HepG2 (cell line): Measurements from ENCODE around the gene NPPB. TPM values are rescaled to one million over a fixed set of nuclear protein-coding genes. Genes with fewer than 3 reads are reported as not detected.

Experiments
- CAMTA2 ChIP-seq: sonication (generic); formaldehyde crosslinking; IDR thresholded peaks from 2 replicates; pipeline ENCODE4 v1.4.0; 2020; ENCODE audit warnings: mild to moderate bottlenecking, missing genetic modification reagents, borderline replicate concordance
- CEBPB ChIP-seq: IDR thresholded peaks from 2 replicates; pipeline ENCODE4 v1.6.1; 2011; ENCODE audit warnings: low read depth, low read length, improper control_type of control experiment, borderline replicate concordance
- HNF4A ChIP-seq: sonication (generic); formaldehyde crosslinking; IDR thresholded peaks from 2 replicates; pipeline ENCODE4 v1.4.0; 2020; ENCODE audit warnings: missing genetic modification reagents
- IKZF4 ChIP-seq: sonication (generic); formaldehyde crosslinking; IDR thresholded peaks from 2 replicates; pipeline ENCODE4 v1.5.1; 2020; ENCODE audit warnings: borderline replicate concordance, mild to moderate bottlenecking, low read depth, missing genetic modification reagents; ENCODE audit errors: not compliant biosample characterization
- ISX ChIP-seq: sonication (generic); formaldehyde crosslinking; conservative IDR thresholded peaks from 2 replicates; pipeline ENCODE4 v1.5.0; 2020; ENCODE audit warnings: missing genetic modification reagents
- KLF6 ChIP-seq: IDR thresholded peaks from 2 replicates; pipeline ENCODE4 v1.8.0; 2016; ENCODE audit warnings: missing biosample characterization, missing genetic modification reagents
- NR2F1 ChIP-seq, 2 experiments: fragments of 450-650 bp in 1 of 2; formaldehyde crosslinking in 1 of 2; IDR thresholded peaks; 2 replicates each; pipeline versions ENCODE4 v1.5.0 to v1.6.1; 2016 to 2020; ENCODE audit warnings: mild to moderate bottlenecking in 1 of 2, missing compliant biosample characterization in 1 of 2, missing genetic modification reagents in 1 of 2, moderate library complexity in 1 of 2
- SETDB1 ChIP-seq: sonication (generic); formaldehyde crosslinking; IDR thresholded peaks from 2 replicates; pipeline ENCODE4 v1.5.1; 2020; ENCODE audit warnings: missing genetic modification reagents, mild to moderate bottlenecking, borderline replicate concordance
- SOX13 ChIP-seq, 3 experiments: fragments of 450-650 bp in 1 of 3; sonication (generic) in 1 of 3; formaldehyde crosslinking in 1 of 3; IDR thresholded peaks in 2 of 3; conservative IDR thresholded peaks in 1 of 3; 2 replicates each; pipeline versions ENCODE4 v1.5.0 to v1.6.1; 2016 to 2020; ENCODE audit warnings: antibody characterized with exemption in 1 of 3, mild to moderate bottlenecking in 1 of 3, missing compliant biosample characterization in 1 of 3, missing genetic modification reagents in 1 of 3, moderate library complexity in 1 of 3
- SRF ChIP-seq: IDR thresholded peaks from 2 replicates; pipeline ENCODE4 v1.6.1; 2011; ENCODE audit warnings: mild to moderate bottlenecking, low read depth, low read length, moderate library complexity
- ZBTB42 ChIP-seq: sonication (generic); formaldehyde crosslinking; IDR thresholded peaks from 2 replicates; pipeline ENCODE4 v1.5.0; 2020; ENCODE audit warnings: mild to moderate bottlenecking, missing genetic modification reagents
- ZC3H4 ChIP-seq: sonication (generic); formaldehyde crosslinking; IDR thresholded peaks from 2 replicates; pipeline ENCODE4 v1.4.0; 2020; ENCODE audit warnings: missing genetic modification reagents, borderline replicate concordance
- ZKSCAN1 ChIP-seq: fragments of 150-350 bp; IDR thresholded peaks from 2 replicates; pipeline ENCODE4 v1.6.1; 2014; ENCODE audit warnings: low read length
- ZMYM2 ChIP-seq: sonication (generic); formaldehyde crosslinking; IDR thresholded peaks from 2 replicates; pipeline ENCODE4 v1.8.0; 2022; ENCODE audit warnings: mild to moderate bottlenecking, missing genetic modification reagents
- ZNF292 ChIP-seq: sonication (generic); formaldehyde crosslinking; IDR thresholded peaks from 2 replicates; pipeline ENCODE4 v1.8.1; 2022; ENCODE audit warnings: mild to moderate bottlenecking, low read depth, missing genetic modification reagents, borderline replicate concordance
- ZNF441 ChIP-seq: sonication (generic); formaldehyde crosslinking; IDR thresholded peaks from 2 replicates; pipeline ENCODE4 v1.7.0; 2021; ENCODE audit warnings: missing genetic modification reagents, borderline replicate concordance
- ZNF781 ChIP-seq: sonication (generic); formaldehyde crosslinking; IDR thresholded peaks from 2 replicates; pipeline ENCODE4 v1.5.1; 2020; ENCODE audit warnings: borderline replicate concordance, mild to moderate bottlenecking, missing genetic modification reagents; ENCODE audit errors: not compliant biosample characterization
- polyA plus RNA-seq, 8 experiments: library from polyadenylated mRNA; depleted of rRNA in 3 of 8; stranded (reverse) in 7 of 8; unstranded in 1 of 8; fragments of >200 nt; fragmentation: Illumina TruSeq in 4 of 8; extraction: Trizol in 4 of 8; gene quantifications; 2 replicates each; pipeline versions ENCODE4 v1.2.1 to v1.2.3, GENCODE V29; 2011 to 2016; ENCODE audit warnings: low read depth in 4 of 8, missing spikeins in 1 of 8, mixed read lengths in 1 of 8; ENCODE audit not compliant: insufficient read depth in 1 of 8
- total RNA-seq, 5 experiments: library from RNA; depleted of rRNA; stranded (reverse); fragments of >200 nt; fragmentation: Illumina TruSeq; extraction: Trizol; gene quantifications; 2 replicates each; pipeline ENCODE4 v1.2.3, GENCODE V29; 2016; ENCODE audit warnings: low read depth in 1 of 5
- TF ChIP-seq, protein P1 (sequence below): sonication (generic); formaldehyde crosslinking; IDR thresholded peaks from 2 replicates; pipeline ENCODE4 v1.5.1; 2020; ENCODE audit warnings: missing genetic modification reagents, mild to moderate bottlenecking, borderline replicate concordance
- TF ChIP-seq, protein P2 (sequence below): IDR thresholded peaks from 2 replicates; pipeline ENCODE4 v1.6.1; 2016
- TF ChIP-seq, protein P3 (sequence below): sonication (generic); formaldehyde crosslinking; IDR thresholded peaks from 2 replicates; pipeline ENCODE4 v1.9.0; 2021; ENCODE audit warnings: missing genetic modification reagents, mild to moderate bottlenecking, borderline replicate concordance

NPPB gene
- total and polyA plus RNA-seq, 2 of the 13 experiments (the other 11 are each of a cell fraction or from before 2014, with no cell fraction given), result 1.9 TPM; not detected in 1

DNA sequence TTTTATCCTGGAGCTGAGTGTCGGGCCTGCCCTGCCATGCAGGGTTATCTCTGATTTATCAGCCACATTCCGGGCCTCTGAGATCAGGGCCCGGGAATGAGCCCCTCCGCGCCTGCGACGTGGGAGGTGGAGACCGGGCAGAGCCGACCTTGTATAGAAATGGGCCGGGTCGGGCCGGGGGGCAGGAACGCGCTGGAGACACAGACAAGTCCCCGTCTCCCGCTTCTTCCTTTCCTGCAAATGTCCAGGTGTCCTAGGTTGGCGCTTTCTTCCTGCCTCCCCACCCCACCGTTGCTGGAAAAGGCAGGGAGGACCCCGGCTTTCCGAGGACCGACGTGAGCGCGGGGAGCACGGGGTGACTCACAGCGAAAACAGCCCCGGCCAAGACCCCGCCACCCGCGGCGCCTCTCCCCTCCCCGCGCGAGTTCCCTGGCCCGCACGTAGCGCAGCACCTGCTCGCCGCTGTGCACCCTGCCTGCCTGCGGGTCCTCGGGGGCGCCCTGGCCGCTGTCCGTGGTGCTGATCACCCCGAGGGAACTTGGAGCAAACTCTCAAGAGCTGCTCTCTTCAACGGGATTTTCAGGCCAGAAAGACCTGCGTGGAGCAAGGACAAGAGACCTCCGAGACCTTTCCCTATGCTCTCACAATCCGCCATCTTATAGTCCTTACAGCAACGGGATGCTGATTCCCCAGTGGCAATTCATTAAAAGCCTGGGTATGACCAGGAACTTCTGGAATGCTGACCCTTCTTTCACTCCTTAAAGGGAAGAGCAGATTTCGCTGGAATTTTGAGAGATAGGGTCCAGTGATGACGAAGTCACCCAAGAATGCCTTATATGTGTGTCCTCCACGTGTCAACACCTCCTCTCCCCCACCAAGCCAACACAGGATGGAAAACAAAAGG is 475 bp upstream of the NPPB start (continued):
- TF ChIP-seq, protein P1, sequence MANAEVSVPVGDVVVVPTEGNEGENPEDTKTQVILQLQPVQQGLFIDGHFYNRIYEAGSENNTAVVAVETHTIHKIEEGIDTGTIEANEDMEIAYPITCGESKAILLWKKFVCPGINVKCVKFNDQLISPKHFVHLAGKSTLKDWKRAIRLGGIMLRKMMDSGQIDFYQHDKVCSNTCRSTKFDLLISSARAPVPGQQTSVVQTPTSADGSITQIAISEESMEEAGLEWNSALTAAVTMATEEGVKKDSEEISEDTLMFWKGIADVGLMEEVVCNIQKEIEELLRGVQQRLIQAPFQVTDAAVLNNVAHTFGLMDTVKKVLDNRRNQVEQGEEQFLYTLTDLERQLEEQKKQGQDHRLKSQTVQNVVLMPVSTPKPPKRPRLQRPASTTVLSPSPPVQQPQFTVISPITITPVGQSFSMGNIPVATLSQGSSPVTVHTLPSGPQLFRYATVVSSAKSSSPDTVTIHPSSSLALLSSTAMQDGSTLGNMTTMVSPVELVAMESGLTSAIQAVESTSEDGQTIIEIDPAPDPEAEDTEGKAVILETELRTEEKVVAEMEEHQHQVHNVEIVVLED, result 0 out of 2 replicates have a peak, but pooled peaks have one; percentile 26
- no peak for TF ChIP-seq ZMYM2 (CRISPR knock-in tag)
- TF ChIP-seq, protein P2, sequence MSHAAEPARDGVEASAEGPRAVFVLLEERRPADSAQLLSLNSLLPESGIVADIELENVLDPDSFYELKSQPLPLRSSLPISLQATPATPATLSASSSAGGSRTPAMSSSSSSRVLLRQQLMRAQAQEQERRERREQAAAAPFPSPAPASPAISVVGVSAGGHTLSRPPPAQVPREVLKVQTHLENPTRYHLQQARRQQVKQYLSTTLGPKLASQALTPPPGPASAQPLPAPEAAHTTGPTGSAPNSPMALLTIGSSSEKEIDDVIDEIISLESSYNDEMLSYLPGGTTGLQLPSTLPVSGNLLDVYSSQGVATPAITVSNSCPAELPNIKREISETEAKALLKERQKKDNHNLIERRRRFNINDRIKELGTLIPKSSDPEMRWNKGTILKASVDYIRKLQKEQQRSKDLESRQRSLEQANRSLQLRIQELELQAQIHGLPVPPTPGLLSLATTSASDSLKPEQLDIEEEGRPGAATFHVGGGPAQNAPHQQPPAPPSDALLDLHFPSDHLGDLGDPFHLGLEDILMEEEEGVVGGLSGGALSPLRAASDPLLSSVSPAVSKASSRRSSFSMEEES, result peak; percentile 93
- TF ChIP-seq ZNF292 (CRISPR knock-in tag), result 0 out of 2 replicates have a peak, but pooled peaks have one; percentile 39
- TF ChIP-seq IKZF4, result peak; percentile 99
- peak; percentile 91; the same call in 1 of the 2 replicates for TF ChIP-seq ZBTB42 (CRISPR knock-in tag)
- TF ChIP-seq NR2F1 (CRISPR knock-in tag; IDR thresholded peaks at IDR 0.05), result peak in 1 of 2 experiments; percentile 57; a peak in 1 of 4 replicates
- peak; percentile 96 for TF ChIP-seq ISX (CRISPR knock-in tag)
- TF ChIP-seq SRF, result no peak
- TF ChIP-seq SETDB1 (CRISPR knock-in tag), result no peak
- peak; percentile 96 for TF ChIP-seq ZNF441
- TF ChIP-seq ZC3H4, result peak; percentile 59; the same call in 1 of the 2 replicates
- no peak for TF ChIP-seq SOX13 (IDR thresholded peaks at IDR 0.05)
- peak in 1 of 2 experiments; percentile 71; a peak in 2 of 4 replicates for TF ChIP-seq SOX13 (CRISPR knock-in tag; conservative IDR thresholded peaks at IDR 0.05 in 1 of 2, IDR thresholded peaks at IDR 0.05 in 1 of 2)
- TF ChIP-seq, protein P3, sequence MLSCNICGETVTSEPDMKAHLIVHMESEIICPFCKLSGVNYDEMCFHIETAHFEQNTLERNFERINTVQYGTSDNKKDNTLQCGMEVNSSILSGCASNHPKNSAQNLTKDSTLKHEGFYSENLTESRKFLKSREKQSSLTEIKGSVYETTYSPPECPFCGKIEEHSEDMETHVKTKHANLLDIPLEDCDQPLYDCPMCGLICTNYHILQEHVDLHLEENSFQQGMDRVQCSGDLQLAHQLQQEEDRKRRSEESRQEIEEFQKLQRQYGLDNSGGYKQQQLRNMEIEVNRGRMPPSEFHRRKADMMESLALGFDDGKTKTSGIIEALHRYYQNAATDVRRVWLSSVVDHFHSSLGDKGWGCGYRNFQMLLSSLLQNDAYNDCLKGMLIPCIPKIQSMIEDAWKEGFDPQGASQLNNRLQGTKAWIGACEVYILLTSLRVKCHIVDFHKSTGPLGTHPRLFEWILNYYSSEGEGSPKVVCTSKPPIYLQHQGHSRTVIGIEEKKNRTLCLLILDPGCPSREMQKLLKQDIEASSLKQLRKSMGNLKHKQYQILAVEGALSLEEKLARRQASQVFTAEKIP (CRISPR knock-in tag), result no peak
- peak; percentile 38; the same call in 1 of the 2 replicates for TF ChIP-seq HNF4A (CRISPR knock-in tag)
- TF ChIP-seq CEBPB, result no peak
- TF ChIP-seq ZNF781, result peak; percentile 96
- TF ChIP-seq CAMTA2 (CRISPR knock-in tag), result peak; percentile 71; the same call in 1 of the 2 replicates
- peak; percentile 99 for TF ChIP-seq KLF6 (CRISPR knock-in tag)
- TF ChIP-seq ZKSCAN1, result no peak
